Adrenal gland (tissue), 12 donors: Measurements from ENCODE around the gene MIPOL1. TPM values are rescaled to one million over a fixed set of nuclear protein-coding genes. Genes with fewer than 3 reads are reported as not detected.
A peak's percentile ranks its signal among the peaks of the same experiment; 100 is the strongest.
"Not testable (repeated sequence)": the region's sequence is repeated elsewhere in the genome, so short reads cannot be mapped to it uniquely, and the experiment has no call there.

Source experiments
- DNase-seq, 7 donors: peaks; one replicate each; pipeline ENCODE4 v3.0.0-alpha.2; 2019 to 2020
- H3K27ac ChIP-seq, 5 donors: fragments of 200-600 bp; sonication (generic) in 4 of 5; 1 replicate in 3 of 5; 2 replicates in 2 of 5; pipeline versions ENCODE4 v1.5.1 to v1.8.0; 2016 to 2020; ENCODE audit warnings: mild to moderate bottlenecking in 1 of 5
- H3K27me3 ChIP-seq: fragments of 200-600 bp; 2 replicates; pipeline ENCODE4 v1.8.0; 2021
- H3K36me3 ChIP-seq, 2 donors: fragments of 200-600 bp; replicated peaks in 1 of 2; 1 replicate in 1 of 2; 2 replicates in 1 of 2; pipeline versions ENCODE4 v1.5.1 to v1.8.0; 2018 to 2022
- H3K4me1 ChIP-seq, 2 donors: fragments of 200-600 bp; replicated peaks in 1 of 2; 1 replicate in 1 of 2; 2 replicates in 1 of 2; pipeline versions ENCODE4 v1.5.1 to v1.8.0; 2018 to 2021
- H3K4me3 ChIP-seq, 4 donors: fragments of 200-600 bp; sonication (generic) in 3 of 4; one replicate each; pipeline ENCODE4 v1.5.1; 2016 to 2018
- H3K9me3 ChIP-seq, 3 donors: fragments of 200-600 bp; sonication (generic) in 1 of 3; replicated peaks in 1 of 3; 1 replicate in 2 of 3; 2 replicates in 1 of 3; pipeline versions ENCODE4 v1.5.1 to v1.8.0; 2016 to 2021
- POLR2A ChIP-seq, 2 donors: fragments of 450-650 bp; IDR thresholded peaks; one replicate each; pipeline ENCODE4 v1.6.1; 2017; ENCODE audit warnings: antibody characterized with exemption in 2 of 2, mild to moderate bottlenecking in 2 of 2, moderate library complexity in 1 of 2
- WGBS, 4 donors: extraction: QIAGEN DNeasy Blood & Tissue Kit in 2 of 4; methylation state at CpG; one replicate each; pipeline versions ENCODE4 v1.1.5 to v1.1.7; 2013 to 2017; 5-methylcytosine and 5-hydroxymethylcytosine counted together
- intact Hi-C, 2 donors: fragments of 100-400 bp; cut with DNase I; formaldehyde crosslinking; loops; one replicate each; pipeline versions ENCODE4 v1.14.1 to v1.15.0; 2022 to 2023
- polyA plus RNA-seq, 3 donors: library from polyadenylated mRNA; stranded (reverse); fragments of 200-250 nt in 2 of 3; fragments of 350-450 nt in 1 of 3; fragmentation: Illumina TruSeq in 1 of 3; extraction: RNeasy Lipid Tissue Mini Kit (QIAGEN cat#74804) in 1 of 3; gene quantifications; one replicate each; pipeline ENCODE4 v1.2.3, GENCODE V29; 2013 to 2014
- total RNA-seq, 9 donors: library from RNA; depleted of rRNA in 4 of 9; stranded (reverse); fragments of >200 nt in 4 of 9; fragments of 120-200 nt in 1 of 9; fragmentation: NEBNext Ultra II Directional in 1 of 9; extraction: Animal tissue kit (Norgen Biotek cat#: 25700) in 1 of 9; gene quantifications; one replicate each; pipeline versions ENCODE4 v1.1.0 to v1.2.4, GENCODE V29; 2013 to 2023
- TF ChIP-seq, protein P1 (sequence below), 6 experiments: fragments of 450-650 bp in 4 of 6; fragments of 200-600 bp in 2 of 6; sonication (generic) in 1 of 6; IDR thresholded peaks; 1 replicate in 5 of 6; 2 replicates in 1 of 6; pipeline versions ENCODE4 v1.5.1 to v1.8.0; 2016 to 2021; ENCODE audit warnings: antibody characterized with exemption in 6 of 6, mild to moderate bottlenecking in 2 of 6, moderate library complexity in 1 of 6
- donor health status: healthy with polysubstance abuse.
- donor health status: Bipolar disorder and iron deficiency.
- donor health status: DM: yes; HTN: yes; CAD: no.
- donor health status: DM: no; HTN: no; CAD: no.
- donor health status: DM: no; HTN: no; CAD: no.
- donor health status: DM: yes; HTN: yes; CAD: no.

MIPOL1 gene
- total and polyA plus RNA-seq, 12 donors, result 2.6 to 19.1 (median 7.8) TPM

DNA sequence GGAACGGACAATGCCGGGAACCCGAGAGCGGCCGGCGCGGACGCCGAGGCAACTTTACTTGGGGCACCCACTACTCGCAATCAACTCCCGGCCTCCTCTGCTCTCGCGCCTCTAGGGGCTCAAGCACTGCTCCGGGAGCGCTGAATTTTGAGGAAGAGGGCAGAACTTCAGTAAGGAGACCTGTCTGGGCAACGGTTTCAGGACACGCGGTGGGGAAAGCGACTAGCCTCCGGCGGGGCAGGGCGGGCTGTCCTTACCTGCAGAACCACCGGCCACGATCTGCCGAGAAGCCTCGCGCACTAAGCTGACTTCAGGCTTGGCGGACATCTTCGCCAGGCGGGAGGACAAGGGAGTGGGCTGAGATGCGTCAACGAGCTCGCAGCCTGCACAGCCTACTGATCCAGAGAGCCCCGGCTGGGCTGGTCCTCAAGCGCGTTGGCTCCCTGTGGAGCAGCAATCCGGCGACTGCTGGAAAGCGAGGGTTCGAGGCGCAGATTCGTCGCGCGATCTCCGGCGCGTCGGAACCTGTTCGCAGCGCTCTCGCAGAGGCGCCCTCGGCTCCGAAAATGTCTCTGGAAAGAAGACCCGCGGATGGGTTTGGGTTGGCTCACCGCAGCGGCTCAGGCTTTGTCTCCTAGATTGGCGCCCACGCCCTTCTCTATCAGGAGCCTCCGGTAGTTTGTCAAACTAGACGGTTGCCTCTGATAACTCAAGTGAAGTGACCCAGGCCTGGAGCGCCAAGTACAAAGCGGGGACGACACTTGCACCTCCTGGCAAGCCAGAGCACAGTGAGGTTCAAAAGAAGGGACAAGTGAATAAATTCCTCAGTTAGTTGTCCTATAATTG is 25.5 kb upstream of the MIPOL1 start, which contains the start of gene SLC25A21:
TSS of gene SLC25A21 (minus strand) at position 583 of the 846 bp plus-strand sequence.
- Histone ChIP-seq H3K36me3 (no peaks in the 10 kb centered on the region), H3K9me3 (no peaks in the 10 kb centered on the region), H3K27me3 (no peaks in the 10 kb centered on the region), H3K27ac (peak within 1 kb of the TSS in 4 of 5 donors; percentile 75 to 92 (median 82)), H3K4me1 (peaks cover 0 to 22% of the 10 kb centered on the region in 2 donors), H3K4me3 (peak within 1 kb of the TSS in 2 of 4 donors; percentile 69 to 74)
- intact Hi-C loops, result no loop called here
- TF ChIP-seq POLR2A (IDR thresholded peaks at IDR 0.05), result peak in 1 of 2 donors; percentile 51
- TF ChIP-seq, protein P1, sequence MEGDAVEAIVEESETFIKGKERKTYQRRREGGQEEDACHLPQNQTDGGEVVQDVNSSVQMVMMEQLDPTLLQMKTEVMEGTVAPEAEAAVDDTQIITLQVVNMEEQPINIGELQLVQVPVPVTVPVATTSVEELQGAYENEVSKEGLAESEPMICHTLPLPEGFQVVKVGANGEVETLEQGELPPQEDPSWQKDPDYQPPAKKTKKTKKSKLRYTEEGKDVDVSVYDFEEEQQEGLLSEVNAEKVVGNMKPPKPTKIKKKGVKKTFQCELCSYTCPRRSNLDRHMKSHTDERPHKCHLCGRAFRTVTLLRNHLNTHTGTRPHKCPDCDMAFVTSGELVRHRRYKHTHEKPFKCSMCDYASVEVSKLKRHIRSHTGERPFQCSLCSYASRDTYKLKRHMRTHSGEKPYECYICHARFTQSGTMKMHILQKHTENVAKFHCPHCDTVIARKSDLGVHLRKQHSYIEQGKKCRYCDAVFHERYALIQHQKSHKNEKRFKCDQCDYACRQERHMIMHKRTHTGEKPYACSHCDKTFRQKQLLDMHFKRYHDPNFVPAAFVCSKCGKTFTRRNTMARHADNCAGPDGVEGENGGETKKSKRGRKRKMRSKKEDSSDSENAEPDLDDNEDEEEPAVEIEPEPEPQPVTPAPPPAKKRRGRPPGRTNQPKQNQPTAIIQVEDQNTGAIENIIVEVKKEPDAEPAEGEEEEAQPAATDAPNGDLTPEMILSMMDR (IDR thresholded peaks at IDR 0.05), result peak in 1 of 6 experiments; percentile 25
- WGBS, 4 donors, result 1 to 3% (median 2%) methylated on average over 10 to 66 of the region's 66 CpGs
- DNase-seq, result peak; percentile 70 to 87 (median 76)

DNA sequence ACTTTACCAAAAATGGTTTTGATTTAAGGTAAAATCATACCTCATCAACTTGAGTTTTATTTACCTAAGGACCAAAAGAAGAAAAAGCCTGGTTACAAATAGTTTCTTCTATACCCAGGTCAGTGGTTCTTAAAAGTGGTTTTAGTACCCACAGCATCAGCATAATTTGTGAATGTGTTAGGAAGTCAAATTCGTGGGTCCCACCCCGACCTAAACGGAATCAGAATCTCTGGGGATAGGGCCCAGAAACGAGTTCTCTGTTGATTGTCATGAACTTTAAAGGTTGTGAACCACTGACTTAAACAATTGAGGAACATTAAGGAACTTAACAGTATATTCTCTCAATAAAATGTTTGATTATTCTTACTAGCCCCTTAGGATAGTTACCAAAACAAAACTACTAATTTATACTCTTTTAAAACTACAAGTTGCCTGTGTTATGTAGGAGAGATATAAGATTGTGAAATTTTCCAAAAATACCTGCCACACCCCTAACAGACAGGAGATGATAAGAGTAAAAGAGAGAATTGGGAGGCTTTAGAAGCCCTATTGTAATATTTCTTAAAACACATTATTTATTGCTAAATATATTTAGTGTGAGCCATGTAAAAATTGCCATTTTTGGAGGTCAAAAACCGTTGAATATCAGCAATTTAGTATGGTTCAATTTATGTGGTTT is 24.7 kb upstream of the MIPOL1 start:
- TF ChIP-seq, protein P1 (IDR thresholded peaks at IDR 0.05), result no peak
- no peak for TF ChIP-seq POLR2A (IDR thresholded peaks at IDR 0.05)
- peak overlapping the region in 2 of 4 donors; percentile 69 to 74 for H3K4me3 ChIP-seq
- 71 to 82% (median 73%) methylated on average over 5 of the region's 5 CpGs for WGBS, 4 donors
- intact Hi-C loops, result no loop called here
- peaks cover 0 to 22% of the 10 kb centered on the region in 2 donors for H3K4me1 ChIP-seq
- no peak overlapping the region for H3K27ac ChIP-seq
- no peak for DNase-seq
- no peaks in the 10 kb centered on the region for H3K36me3 ChIP-seq
- no peaks in the 10 kb centered on the region for H3K27me3 ChIP-seq
- no peaks in the 10 kb centered on the region for H3K9me3 ChIP-seq

DNA sequence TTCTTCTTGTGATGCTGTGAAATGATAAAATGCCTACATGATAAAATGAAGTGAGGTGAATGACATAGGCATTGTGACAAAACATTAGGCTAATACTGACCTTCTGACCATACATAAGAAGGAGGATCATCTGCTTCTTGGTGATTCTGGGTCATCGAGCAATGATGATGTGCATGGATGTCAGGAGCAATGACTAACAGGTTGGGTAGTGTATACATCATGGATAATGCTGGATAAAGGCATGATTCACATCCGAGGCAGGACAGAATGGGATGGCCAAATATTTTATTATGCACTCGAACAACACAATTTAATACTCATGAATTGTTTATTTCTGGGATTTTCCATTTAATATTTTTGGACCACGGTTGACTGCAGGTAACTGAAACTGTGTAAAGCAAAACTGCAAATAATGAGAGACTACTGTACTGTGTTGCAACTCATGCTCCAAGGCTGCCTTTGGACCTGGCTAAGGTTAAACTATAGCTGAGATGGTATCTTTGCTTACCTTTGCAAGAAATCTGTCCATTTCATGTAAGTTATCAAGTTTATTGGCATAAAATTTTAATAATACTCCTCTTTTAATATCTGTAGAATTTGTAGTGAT is 17.7 kb upstream of the MIPOL1 start:
- Histone ChIP-seq H3K27ac (no peak overlapping the region), H3K4me3 (no peak overlapping the region), H3K27me3 (no peaks in the 10 kb centered on the region), H3K9me3 (no peaks in the 10 kb centered on the region), H3K4me1 (no peaks in the 10 kb centered on the region), H3K36me3 (no peaks in the 10 kb centered on the region)
- DNase-seq, result no peak
- intact Hi-C loops, result no loop called here
- 75 to 90% (median 83%) methylated on average over 4 of the region's 4 CpGs for WGBS, 4 donors
- TF ChIP-seq, protein P1 (IDR thresholded peaks at IDR 0.05), result no peak
- TF ChIP-seq POLR2A (IDR thresholded peaks at IDR 0.05), result no peak

DNA sequence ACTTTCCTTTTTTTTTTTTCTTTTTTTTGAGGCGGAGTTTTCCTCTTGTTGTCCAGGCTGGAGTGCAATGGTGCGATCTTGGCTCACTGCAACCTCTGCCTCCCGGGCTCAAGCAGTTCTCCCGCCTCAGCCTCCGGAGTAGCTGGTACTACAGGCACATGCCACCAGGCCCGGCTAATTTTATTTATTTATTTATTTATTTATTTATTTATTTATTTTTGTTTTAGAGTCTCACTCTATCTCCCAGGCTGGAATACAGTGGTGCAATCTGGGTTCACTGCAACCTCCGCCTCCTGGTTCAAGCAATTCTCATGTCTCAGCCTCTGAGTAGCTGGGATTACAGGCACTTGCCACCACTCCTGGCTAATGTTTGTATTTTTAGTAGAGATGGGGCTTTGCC is 16.9 kb upstream of the MIPOL1 start:
- H3K9me3 ChIP-seq, H3K27ac ChIP-seq, intact Hi-C loops, DNase-seq, H3K4me3 ChIP-seq, H3K36me3 ChIP-seq, H3K27me3 ChIP-seq, H3K4me1 ChIP-seq: not testable (repeated sequence)
- 95 to 97% (median 96%) methylated on average over 7 of the region's 7 CpGs for WGBS, 4 donors
